ENCODE results near the gene EHMT1.
A peak's percentile ranks its signal among the peaks of the same experiment; 100 is the strongest.

Gene EHMT1

DNA sequence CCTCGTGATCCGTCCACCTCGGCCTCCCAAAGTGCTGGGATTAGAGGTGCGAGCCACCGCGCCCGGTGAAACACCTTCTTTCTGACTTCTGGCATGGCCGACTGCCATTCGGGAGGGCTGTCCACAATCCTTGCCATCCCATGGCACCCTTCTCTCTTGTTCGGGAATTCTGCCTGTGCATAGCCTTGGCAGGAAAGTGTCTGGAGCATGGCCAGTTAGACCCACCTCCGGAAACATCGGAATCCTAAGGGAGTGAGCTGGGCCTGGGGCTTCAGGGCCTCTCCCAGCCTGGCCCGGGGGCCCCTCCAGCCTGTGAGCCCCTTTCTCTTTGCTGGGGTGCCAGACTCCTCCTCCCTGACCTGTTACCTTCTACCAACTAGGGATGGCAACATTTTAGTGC lies 14.9 kb upstream of the EHMT1 start:
- Histone ChIP-seq H3K9ac (no peak overlapping the region), H3K4me3 (IDR thresholded peaks at IDR 0.05; ENCODE audit: insufficient read depth, low read depth, low read length) (no peak overlapping the region), H3K27ac (no peak overlapping the region), H3K4me2 (no peak overlapping the region), H3K4me1 (ENCODE audit: low read depth, poor library complexity, severe bottlenecking) (peaks cover 15% of the 10 kb centered on the region), H3K79me2 (ENCODE audit: insufficient read depth, low read depth) (no peaks in the 10 kb centered on the region), H4K20me1 (ENCODE audit: insufficient read depth) (no peaks in the 10 kb centered on the region), H3K36me3 (ENCODE audit: insufficient read depth) (no peaks in the 10 kb centered on the region), H3K27me3 (ENCODE audit: insufficient read depth, low read depth) (peaks cover 7% of the 10 kb centered on the region; the same call in 1 of the 2 replicates), H2AFZ (ENCODE audit: low read depth) (no peak overlapping the region)
- TF ChIP-seq, protein P1, sequence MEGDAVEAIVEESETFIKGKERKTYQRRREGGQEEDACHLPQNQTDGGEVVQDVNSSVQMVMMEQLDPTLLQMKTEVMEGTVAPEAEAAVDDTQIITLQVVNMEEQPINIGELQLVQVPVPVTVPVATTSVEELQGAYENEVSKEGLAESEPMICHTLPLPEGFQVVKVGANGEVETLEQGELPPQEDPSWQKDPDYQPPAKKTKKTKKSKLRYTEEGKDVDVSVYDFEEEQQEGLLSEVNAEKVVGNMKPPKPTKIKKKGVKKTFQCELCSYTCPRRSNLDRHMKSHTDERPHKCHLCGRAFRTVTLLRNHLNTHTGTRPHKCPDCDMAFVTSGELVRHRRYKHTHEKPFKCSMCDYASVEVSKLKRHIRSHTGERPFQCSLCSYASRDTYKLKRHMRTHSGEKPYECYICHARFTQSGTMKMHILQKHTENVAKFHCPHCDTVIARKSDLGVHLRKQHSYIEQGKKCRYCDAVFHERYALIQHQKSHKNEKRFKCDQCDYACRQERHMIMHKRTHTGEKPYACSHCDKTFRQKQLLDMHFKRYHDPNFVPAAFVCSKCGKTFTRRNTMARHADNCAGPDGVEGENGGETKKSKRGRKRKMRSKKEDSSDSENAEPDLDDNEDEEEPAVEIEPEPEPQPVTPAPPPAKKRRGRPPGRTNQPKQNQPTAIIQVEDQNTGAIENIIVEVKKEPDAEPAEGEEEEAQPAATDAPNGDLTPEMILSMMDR (conservative IDR thresholded peaks at IDR 0.05; ENCODE audit: low read depth, low read length), result no peak

DNA sequence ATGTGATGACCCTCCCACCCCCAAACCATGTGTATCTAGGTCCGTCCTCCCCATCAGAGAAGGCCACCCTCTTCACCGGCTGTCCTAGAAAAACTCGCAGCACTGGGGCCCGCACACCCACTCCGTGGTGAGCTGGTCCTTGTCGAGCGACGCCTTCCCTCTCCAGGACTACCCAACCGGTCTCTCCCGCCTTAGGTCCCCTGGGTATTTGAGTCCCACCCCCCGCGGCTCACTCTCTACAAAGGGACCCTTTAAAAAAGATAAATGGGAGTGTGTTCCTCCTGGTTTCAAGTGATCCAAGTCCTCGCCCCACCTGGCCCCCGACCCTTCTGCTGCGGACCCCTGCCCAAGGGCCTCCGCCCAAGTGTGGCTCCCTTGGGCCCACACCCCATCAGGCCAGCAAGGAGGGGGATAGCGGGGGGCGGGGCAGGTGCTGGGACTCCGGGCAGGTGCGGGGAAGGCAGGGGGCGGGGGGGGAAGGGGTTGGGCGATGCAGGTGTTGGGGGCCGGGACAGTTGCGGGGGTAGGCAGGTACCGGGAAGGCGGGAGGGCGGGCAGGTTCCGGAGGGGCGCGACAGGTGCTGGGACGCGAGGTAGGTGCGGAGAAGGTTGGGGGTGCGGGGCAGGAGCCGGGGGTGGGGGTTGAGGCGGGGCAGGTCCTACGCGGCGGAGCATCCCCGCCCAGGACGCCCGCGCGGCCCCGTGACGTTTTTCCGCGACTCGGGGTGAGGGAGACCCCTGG lies 14.3 kb upstream of the EHMT1 start:
- TF ChIP-seq, protein P1 (conservative IDR thresholded peaks at IDR 0.05; ENCODE audit: low read depth, low read length), result no peak
- H3K27ac ChIP-seq, result no peak overlapping the region

GRCh38 chr9:137605121-137606004 lies 13.4 kb upstream of the EHMT1 start, which contains the start of gene ARRDC1:
Gene ARRDC1 (plus strand): TSS chr9:137605686. CDS start chr9:137605718, 32 bp downstream.
- Histone ChIP-seq H3K79me2 (ENCODE audit: insufficient read depth, low read depth) (no peaks in the 10 kb centered on the region), H3K4me2 (peak within 1 kb of the TSS; percentile 96), H3K9ac (peak within 1 kb of the TSS; percentile 37; the same call in 1 of the 2 replicates), H3K27ac (no peak within 1 kb of the TSS), H4K20me1 (ENCODE audit: insufficient read depth) (no peaks in the 10 kb centered on the region), H3K27me3 (ENCODE audit: insufficient read depth, low read depth) (peaks cover 7% of the 10 kb centered on the region; the same call in 1 of the 2 replicates), H3K4me1 (ENCODE audit: low read depth, poor library complexity, severe bottlenecking) (peaks cover 15% of the 10 kb centered on the region), H2AFZ (ENCODE audit: low read depth) (peak within 1 kb of the TSS; percentile 61), H3K4me3 (IDR thresholded peaks at IDR 0.05; ENCODE audit: insufficient read depth, low read depth, low read length) (no peak within 1 kb of the TSS), H3K36me3 (ENCODE audit: insufficient read depth) (no peaks in the 10 kb centered on the region)
- TF ChIP-seq, protein P1 (conservative IDR thresholded peaks at IDR 0.05; ENCODE audit: low read depth, low read length), result no peak

More for the DNA sequence above, 14.3 kb upstream of the EHMT1 start:
- Histone ChIP-seq H3K4me3 (IDR thresholded peaks at IDR 0.05; ENCODE audit: insufficient read depth, low read depth, low read length) (no peak overlapping the region), H3K27me3 (ENCODE audit: insufficient read depth, low read depth) (peaks cover 7% of the 10 kb centered on the region; the same call in 1 of the 2 replicates), H4K20me1 (ENCODE audit: insufficient read depth) (no peaks in the 10 kb centered on the region), H3K4me1 (ENCODE audit: low read depth, poor library complexity, severe bottlenecking) (peaks cover 15% of the 10 kb centered on the region), H3K79me2 (ENCODE audit: insufficient read depth, low read depth) (no peaks in the 10 kb centered on the region), H2AFZ (ENCODE audit: low read depth) (no peak overlapping the region), H3K9ac (no peak overlapping the region), H3K36me3 (ENCODE audit: insufficient read depth) (no peaks in the 10 kb centered on the region), H3K4me2 (no peak overlapping the region)

DNA sequence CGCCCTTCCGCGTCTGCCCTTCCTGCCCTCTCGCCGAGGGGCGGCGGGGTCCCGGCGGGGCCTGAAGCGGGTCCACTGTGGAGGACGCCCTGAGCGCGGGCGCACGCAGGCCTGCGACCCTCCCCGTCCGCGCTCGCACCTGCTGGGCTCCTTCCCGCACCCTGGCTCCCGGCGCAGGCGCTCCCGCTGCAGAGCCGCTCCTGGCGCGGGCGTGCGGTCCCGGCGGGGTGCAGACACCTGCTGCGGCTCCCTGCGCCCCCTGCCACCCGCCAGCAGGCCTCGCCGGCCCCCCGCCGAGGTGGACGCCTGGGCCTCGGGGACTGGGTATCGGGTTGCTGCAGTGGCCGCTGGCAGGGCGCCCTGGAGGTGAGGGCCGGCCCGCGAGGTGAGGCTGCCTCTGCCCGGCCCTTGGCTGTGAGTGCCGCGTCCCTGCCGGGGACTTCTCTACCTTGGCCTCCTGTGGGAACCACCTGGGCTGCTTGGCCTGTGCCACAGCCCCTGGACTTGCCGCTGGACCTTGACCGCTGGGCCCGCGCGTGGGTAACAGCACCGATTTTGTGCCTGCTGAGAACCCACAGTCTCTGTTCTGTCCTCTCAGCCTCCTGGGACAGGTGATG lies 12.7 kb upstream of the EHMT1 start:
- TF ChIP-seq, protein P1 (conservative IDR thresholded peaks at IDR 0.05; ENCODE audit: low read depth, low read length), result no peak
- no peaks in the 10 kb centered on the region for H3K79me2 ChIP-seq (ENCODE audit: insufficient read depth, low read depth)
- peaks cover 7% of the 10 kb centered on the region; the same call in 1 of the 2 replicates for H3K27me3 ChIP-seq (ENCODE audit: insufficient read depth, low read depth)
- H3K4me3 ChIP-seq (IDR thresholded peaks at IDR 0.05; ENCODE audit: insufficient read depth, low read depth, low read length), result no peak overlapping the region
- H3K4me2 ChIP-seq, result peak overlapping the region; percentile 96
- no peak overlapping the region for H3K27ac ChIP-seq
- H2AFZ ChIP-seq (ENCODE audit: low read depth), result peak overlapping the region; percentile 61
- H3K9ac ChIP-seq, result peak overlapping the region; percentile 37; the same call in 1 of the 2 replicates
- H3K4me1 ChIP-seq (ENCODE audit: low read depth, poor library complexity, severe bottlenecking), result peaks cover 15% of the 10 kb centered on the region
- no peaks in the 10 kb centered on the region for H4K20me1 ChIP-seq (ENCODE audit: insufficient read depth)
- H3K36me3 ChIP-seq (ENCODE audit: insufficient read depth), result no peaks in the 10 kb centered on the region

All from KMS-11 (cell line).